WTC11 (cell line): Measurements from ENCODE around the gene APRT. TPM values are rescaled to one million over a fixed set of nuclear protein-coding genes. Genes with fewer than 3 reads are reported as not detected.

Experiments
- AFF4 ChIP-seq: sonication (generic); formaldehyde crosslinking; IDR thresholded peaks from 2 replicates; pipeline ENCODE4 v1.8.1; 2023; ENCODE audit warnings: mild to moderate bottlenecking, missing genetic modification reagents, borderline replicate concordance
- CREB1 ChIP-seq: sonication (generic); formaldehyde crosslinking; IDR thresholded peaks from 2 replicates; pipeline ENCODE4 v1.8.0; 2023; ENCODE audit warnings: mild to moderate bottlenecking, missing genetic modification reagents
- CTCF ChIP-seq: fragments of 200-600 bp; IDR thresholded peaks from 2 replicates; pipeline ENCODE4 v1.8.0; 2022; ENCODE audit warnings: antibody characterized with exemption
- E2F1 ChIP-seq: sonication (generic); formaldehyde crosslinking; IDR thresholded peaks from 2 replicates; pipeline ENCODE4 v1.8.0; 2022; ENCODE audit warnings: mild to moderate bottlenecking, missing genetic modification reagents
- FOXP4 ChIP-seq: sonication (generic); formaldehyde crosslinking; IDR thresholded peaks from 2 replicates; pipeline ENCODE4 v1.8.0; 2022; ENCODE audit warnings: mild to moderate bottlenecking, missing genetic modification reagents
- HMGA2 ChIP-seq: fragments of 250-450 bp; sonication (Bioruptor Pico); IDR thresholded peaks from 2 replicates; pipeline ENCODE4 v1.4.0; 2021; ENCODE audit warnings: mild to moderate bottlenecking, moderate library complexity
- NFE2L1 ChIP-seq: sonication (generic); formaldehyde crosslinking; IDR thresholded peaks from 2 replicates; pipeline ENCODE4 v1.8.1; 2023; ENCODE audit warnings: missing genetic modification reagents
- OVOL2 ChIP-seq: fragments of 250-450 bp; sonication (Bioruptor Pico); IDR thresholded peaks from 2 replicates; pipeline ENCODE4 v1.9.0; 2021; ENCODE audit warnings: mild to moderate bottlenecking, borderline replicate concordance
- PRDM15 ChIP-seq: sonication (generic); formaldehyde crosslinking; IDR thresholded peaks from 2 replicates; pipeline ENCODE4 v1.8.0; 2022; ENCODE audit warnings: missing genetic modification reagents
- RELA ChIP-seq: sonication (generic); formaldehyde crosslinking; IDR thresholded peaks from 2 replicates; pipeline ENCODE4 v1.8.1; 2022; ENCODE audit warnings: missing genetic modification reagents, mild to moderate bottlenecking, borderline replicate concordance
- TEAD4 ChIP-seq: sonication (generic); formaldehyde crosslinking; IDR thresholded peaks from 2 replicates; pipeline ENCODE4 v1.8.0; 2022; ENCODE audit warnings: mild to moderate bottlenecking, missing genetic modification reagents
- ZNF281 ChIP-seq: sonication (generic); formaldehyde crosslinking; IDR thresholded peaks from 2 replicates; pipeline ENCODE4 v1.8.0; 2023; ENCODE audit warnings: mild to moderate bottlenecking, missing genetic modification reagents
- ZNF396 ChIP-seq: fragments of 250-450 bp; sonication (Bioruptor Pico); IDR thresholded peaks from 2 replicates; pipeline ENCODE4 v1.8.0; 2021; ENCODE audit warnings: mild to moderate bottlenecking, moderate library complexity, borderline replicate concordance
- ZNF532 ChIP-seq: fragments of 250-450 bp; sonication (Bioruptor Pico); IDR thresholded peaks from 2 replicates; pipeline ENCODE4 v1.9.0; 2021; ENCODE audit warnings: mild to moderate bottlenecking, borderline replicate concordance
- total RNA-seq: library from RNA; stranded (reverse); gene quantifications from 3 replicates; pipeline ENCODE4 v1.2.3, GENCODE V29; 2021

The APRT gene
- total RNA-seq, 1 experiment from 2014 or later, result 288 TPM

- TF ChIP-seq ZNF396 (CRISPR knock-in tag) (no peak), FOXP4 (CRISPR knock-in tag) (no peak), ZNF281 (CRISPR knock-in tag) (no peak), ZNF532 (CRISPR knock-in tag) (no peak), TEAD4 (no peak), OVOL2 (CRISPR knock-in tag) (no peak), CREB1 (peak; percentile 40; the same call in 1 of the 2 replicates), AFF4 (CRISPR knock-in tag) (no peak), E2F1 (CRISPR knock-in tag) (no peak), HMGA2 (CRISPR knock-in tag) (no peak), PRDM15 (no peak), CTCF (no peak), NFE2L1 (CRISPR knock-in tag) (no peak), RELA (CRISPR knock-in tag) (peak; percentile 57; the same call in 1 of the 2 replicates)
These were observed 3.9 kb downstream of the APRT start (continued) for GRCh38 chr16:88807626-88808453.
